Inferior parietal cortex (tissue), 1 donor: Measurements from ENCODE around the gene COLEC11.
"Not testable (repeated sequence)": the region's sequence is repeated elsewhere in the genome, so short reads cannot be mapped to it uniquely, and the experiment has no call there.

Experiments used
- DNase-seq: peaks from one replicate; pipeline ENCODE4 v3.0.0-alpha.2; 2016; ENCODE audit errors: extremely low spot score

Gene COLEC11

GRCh38 chr2:3654531-3655225 is 59.8 kb downstream of the COLEC11 start:
- no peak for DNase-seq

- no peak for DNase-seq
Observed at GRCh38 chr2:3655871-3656761, 61.2 kb downstream of the COLEC11 start.

- no peak for DNase-seq
Observed at GRCh38 chr2:3656762-3657721, 62.1 kb downstream of the COLEC11 start.

GRCh38 chr2:3657881-3658280 is 63.0 kb downstream of the COLEC11 start, which contains the start of gene ALLC:
Gene ALLC, plus strand, starts transcription at chr2:3658200. Its CDS starts 12,958 bp downstream, at chr2:3671158.
- no peak for DNase-seq

GRCh38 chr2:3659447-3660432 is 64.8 kb downstream of the COLEC11 start:
- no peak for DNase-seq

- DNase-seq, result not testable (repeated sequence)
Observed at GRCh38 chr2:3660640-3661039, 65.7 kb downstream of the COLEC11 start.

GRCh38 chr2:3661149-3661660 is 66.3 kb downstream of the COLEC11 start:
- no peak for DNase-seq

- DNase-seq, result no peak
Observed at GRCh38 chr2:3662239-3662638, 67.3 kb downstream of the COLEC11 start.

- DNase-seq, result no peak
Observed at GRCh38 chr2:3664118-3664517, 69.2 kb downstream of the COLEC11 start.

GRCh38 chr2:3664925-3665324 is 70.0 kb downstream of the COLEC11 start:
- DNase-seq, result no peak

GRCh38 chr2:3665886-3666612 is 71.1 kb downstream of the COLEC11 start:
- no peak for DNase-seq

- DNase-seq, result no peak
Observed at GRCh38 chr2:3666613-3666975, 71.7 kb downstream of the COLEC11 start.

GRCh38 chr2:3667151-3667631 is 72.3 kb downstream of the COLEC11 start:
- no peak for DNase-seq

GRCh38 chr2:3669656-3670055 is 74.7 kb downstream of the COLEC11 start:
- no peak for DNase-seq

- DNase-seq, result no peak
Observed at GRCh38 chr2:3670376-3670775, 75.5 kb downstream of the COLEC11 start.

- DNase-seq, result no peak
Observed at GRCh38 chr2:3670941-3671340, 76.0 kb downstream of the COLEC11 start.

- no peak for DNase-seq
Observed at GRCh38 chr2:3672861-3673678, 78.2 kb downstream of the COLEC11 start.

- no peak for DNase-seq
Observed at GRCh38 chr2:3674066-3674845, 79.3 kb downstream of the COLEC11 start.
